Esophagus squamous epithelium (tissue), 5 donors: Measurements from ENCODE around the gene DGKD. TPM values are rescaled to one million over a fixed set of nuclear protein-coding genes. Genes with fewer than 3 reads are reported as not detected.
A peak's percentile ranks its signal among the peaks of the same experiment; 100 is the strongest.

Experiments used
- DNase-seq: peaks from one replicate; lab custom pipeline; 2025; lab: John Stamatoyannopoulos, UW
- H3K27ac ChIP-seq, 4 donors: fragments of 200-600 bp; sonication (generic); one replicate each; pipeline ENCODE4 v1.5.1; 2016 to 2019; ENCODE audit warnings: mild to moderate bottlenecking in 1 of 4
- H3K27me3 ChIP-seq, 4 donors: fragments of 200-600 bp; sonication (generic); 1 replicate in 3 of 4; 2 replicates in 1 of 4; pipeline versions ENCODE4 v1.5.1 to v1.6.0; 2017 to 2021; ENCODE audit warnings: antibody characterized with exemption in 1 of 4
- H3K36me3 ChIP-seq, 3 donors: fragments of 200-600 bp; sonication (generic); one replicate each; pipeline ENCODE4 v1.5.1; 2016 to 2019
- H3K4me1 ChIP-seq, 3 donors: fragments of 200-600 bp; sonication (generic); one replicate each; pipeline ENCODE4 v1.5.1; 2017 to 2019
- H3K4me3 ChIP-seq, 4 donors: fragments of 200-600 bp; sonication (generic); 1 replicate in 3 of 4; 2 replicates in 1 of 4; pipeline ENCODE4 v1.5.1; 2016 to 2019; ENCODE audit warnings: mild to moderate bottlenecking in 2 of 4, moderate library complexity in 1 of 4
- H3K9me3 ChIP-seq, 3 donors: fragments of 200-600 bp; sonication (generic); one replicate each; pipeline ENCODE4 v1.5.1; 2016 to 2019
- POLR2A ChIP-seq, 4 donors: fragments of 450-650 bp; IDR thresholded peaks; one replicate each; pipeline ENCODE4 v1.6.1; 2017; ENCODE audit warnings: antibody characterized with exemption in 4 of 4, mild to moderate bottlenecking in 4 of 4, moderate library complexity in 3 of 4
- WGBS, 2 donors: methylation state at CpG; one replicate each; pipeline ENCODE4 v1.1.5; 2018; 5-methylcytosine and 5-hydroxymethylcytosine counted together
- intact Hi-C: fragments of 100-400 bp; cut with DNase I; formaldehyde crosslinking; loops from one replicate; pipeline ENCODE4 v1.15.0; 2022
- total RNA-seq, 4 donors: library from RNA; depleted of rRNA; stranded (reverse); fragments of >200 nt; gene quantifications; one replicate each; pipeline ENCODE4 v1.1.0, GENCODE V29; 2016
- TF ChIP-seq, protein P1 (sequence below), 6 experiments: fragments of 450-650 bp in 4 of 6; fragments of 200-600 bp in 2 of 6; sonication (generic) in 2 of 6; IDR thresholded peaks; one replicate each; pipeline ENCODE4 v1.5.1; 2016 to 2019; ENCODE audit warnings: antibody characterized with exemption in 6 of 6, mild to moderate bottlenecking in 4 of 6, moderate library complexity in 4 of 6
- donor health status: DM: yes; HTN: yes; CAD: no.

DGKD gene
- total RNA-seq, 4 donors from 2014 or later = 2.3 to 10.9 (median 4.2) TPM

DNA sequence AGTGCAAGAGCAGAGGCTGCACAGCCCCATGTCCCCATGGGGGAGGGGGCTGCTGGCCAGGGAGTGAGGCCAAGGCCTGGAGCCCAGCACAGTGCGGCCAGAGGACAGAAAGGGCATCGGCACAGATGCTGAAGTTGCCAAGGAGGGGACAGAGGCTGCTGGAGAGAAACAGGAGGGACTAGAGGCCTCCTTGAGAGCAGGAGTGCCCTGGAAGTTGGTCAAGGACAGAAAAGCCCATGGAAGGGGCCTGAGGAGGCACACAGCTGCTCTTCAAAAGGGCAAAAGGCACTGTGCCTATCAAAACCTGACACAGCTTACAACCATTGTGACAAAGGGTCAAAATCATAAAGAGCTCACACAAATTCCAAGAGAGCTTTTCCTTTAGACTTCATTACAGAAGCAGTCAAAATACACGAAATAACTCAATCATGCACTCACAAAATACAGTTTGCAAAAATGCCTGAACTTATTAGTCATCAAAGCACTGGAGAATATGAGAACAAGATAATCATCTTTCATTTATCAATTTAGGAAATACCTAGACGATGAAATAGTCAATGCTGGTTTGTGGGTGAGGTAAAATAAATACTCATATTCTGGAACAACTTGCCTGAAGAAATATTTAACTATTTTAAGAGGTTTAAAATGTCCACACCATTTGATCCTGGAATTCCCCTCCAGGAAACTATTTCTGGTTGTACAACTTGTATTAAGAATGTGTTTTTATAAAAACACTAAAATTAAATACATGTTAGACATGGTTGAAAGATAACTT is 132.7 kb downstream of the DGKD start:
- Histone ChIP-seq H3K4me3 (no peak overlapping the region), H3K27ac (peak overlapping the region in 3 of 4 donors; percentile 60 to 77 (median 66)), H3K36me3 (peaks cover 0 to 53% (median 18%) of the 10 kb centered on the region in 3 donors), H3K27me3 (no peaks in the 10 kb centered on the region), H3K9me3 (no peaks in the 10 kb centered on the region), H3K4me1 (peaks cover 15 to 71% (median 49%) of the 10 kb centered on the region in 3 donors)
- intact Hi-C loops = no loop called here
- WGBS, 2 donors = 38 to 43% methylated on average over 4 of the region's 4 CpGs
- TF ChIP-seq, protein P1, sequence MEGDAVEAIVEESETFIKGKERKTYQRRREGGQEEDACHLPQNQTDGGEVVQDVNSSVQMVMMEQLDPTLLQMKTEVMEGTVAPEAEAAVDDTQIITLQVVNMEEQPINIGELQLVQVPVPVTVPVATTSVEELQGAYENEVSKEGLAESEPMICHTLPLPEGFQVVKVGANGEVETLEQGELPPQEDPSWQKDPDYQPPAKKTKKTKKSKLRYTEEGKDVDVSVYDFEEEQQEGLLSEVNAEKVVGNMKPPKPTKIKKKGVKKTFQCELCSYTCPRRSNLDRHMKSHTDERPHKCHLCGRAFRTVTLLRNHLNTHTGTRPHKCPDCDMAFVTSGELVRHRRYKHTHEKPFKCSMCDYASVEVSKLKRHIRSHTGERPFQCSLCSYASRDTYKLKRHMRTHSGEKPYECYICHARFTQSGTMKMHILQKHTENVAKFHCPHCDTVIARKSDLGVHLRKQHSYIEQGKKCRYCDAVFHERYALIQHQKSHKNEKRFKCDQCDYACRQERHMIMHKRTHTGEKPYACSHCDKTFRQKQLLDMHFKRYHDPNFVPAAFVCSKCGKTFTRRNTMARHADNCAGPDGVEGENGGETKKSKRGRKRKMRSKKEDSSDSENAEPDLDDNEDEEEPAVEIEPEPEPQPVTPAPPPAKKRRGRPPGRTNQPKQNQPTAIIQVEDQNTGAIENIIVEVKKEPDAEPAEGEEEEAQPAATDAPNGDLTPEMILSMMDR (IDR thresholded peaks at IDR 0.05) = no peak
- TF ChIP-seq POLR2A (IDR thresholded peaks at IDR 0.05) = no peak
- DNase-seq = no peak

DNA sequence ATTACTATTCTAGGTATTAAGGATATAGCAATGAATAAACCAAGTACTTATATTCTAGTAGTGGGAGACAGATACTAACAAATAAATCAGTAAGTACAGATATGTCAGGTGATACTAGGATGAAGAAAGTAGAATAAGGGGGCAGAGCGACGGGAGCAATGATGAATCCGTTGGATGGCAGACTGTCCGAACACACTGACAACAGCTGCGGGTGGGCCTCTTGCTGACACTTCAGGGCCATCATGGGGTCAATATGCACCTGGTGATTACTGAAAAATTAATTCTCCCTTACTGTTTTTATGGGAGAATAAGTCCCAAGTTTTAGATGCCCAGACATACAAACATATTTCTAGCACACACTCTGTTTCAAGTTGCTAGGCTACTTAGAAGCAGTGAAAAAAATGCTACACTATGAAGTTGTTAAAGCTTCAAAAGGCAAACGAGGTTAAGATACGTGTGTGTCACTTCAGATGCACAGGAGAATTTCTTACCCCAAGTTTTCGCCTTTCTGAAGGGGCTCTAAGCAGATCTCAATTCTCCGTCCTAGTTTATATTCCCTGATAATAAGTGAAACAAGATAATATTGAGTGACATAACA is 133.6 kb downstream of the DGKD start:
- H3K27ac ChIP-seq = peak overlapping the region in 2 of 4 donors; percentile 77 to 80
- WGBS, 2 donors = 68 to 79% methylated on average over 9 of the region's 9 CpGs
- DNase-seq = no peak
- H3K4me3 ChIP-seq = no peak overlapping the region
- no peaks in the 10 kb centered on the region for H3K27me3 ChIP-seq
- peaks cover 0 to 52% (median 18%) of the 10 kb centered on the region in 3 donors for H3K36me3 ChIP-seq
- intact Hi-C loops = no loop called here
- H3K4me1 ChIP-seq = peaks cover 15 to 71% (median 44%) of the 10 kb centered on the region in 3 donors
- no peaks in the 10 kb centered on the region for H3K9me3 ChIP-seq
- no peak for TF ChIP-seq POLR2A (IDR thresholded peaks at IDR 0.05)
- TF ChIP-seq, protein P1 (IDR thresholded peaks at IDR 0.05) = no peak

DNA sequence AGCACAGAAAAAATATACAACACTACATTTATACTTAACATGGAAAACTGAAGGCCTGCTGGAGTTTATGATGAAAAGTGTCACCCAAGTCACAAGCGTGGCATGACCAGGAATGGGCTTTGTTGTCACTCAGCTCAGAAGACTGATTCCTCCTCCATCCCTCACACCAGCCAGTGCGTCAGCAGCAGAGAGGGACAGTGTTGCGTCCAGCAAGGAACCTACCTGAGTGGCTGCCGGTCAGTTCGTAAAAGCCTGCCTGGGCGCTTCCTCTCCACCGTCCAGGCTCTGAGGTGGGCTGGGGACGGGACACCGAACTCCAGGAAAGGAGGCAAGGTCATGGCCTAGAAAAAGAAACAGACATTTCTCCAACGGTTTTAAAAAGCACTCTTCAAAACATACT is 134.8 kb downstream of the DGKD start:
- TF ChIP-seq, protein P1 (IDR thresholded peaks at IDR 0.05) = no peak
- no peak for TF ChIP-seq POLR2A (IDR thresholded peaks at IDR 0.05)
- peak overlapping the region; percentile 18 to 80 (median 67) for H3K27ac ChIP-seq
- peaks cover 15 to 73% (median 44%) of the 10 kb centered on the region in 3 donors for H3K4me1 ChIP-seq
- H3K9me3 ChIP-seq = no peaks in the 10 kb centered on the region
- no peak for DNase-seq
- H3K27me3 ChIP-seq = no peaks in the 10 kb centered on the region
- 75 to 85% methylated on average over 8 to 10 of the region's 10 CpGs for WGBS, 2 donors
- H3K36me3 ChIP-seq = peaks cover 0 to 41% (median 17%) of the 10 kb centered on the region in 3 donors
- intact Hi-C loops = no loop called here
- no peak overlapping the region for H3K4me3 ChIP-seq

DNA sequence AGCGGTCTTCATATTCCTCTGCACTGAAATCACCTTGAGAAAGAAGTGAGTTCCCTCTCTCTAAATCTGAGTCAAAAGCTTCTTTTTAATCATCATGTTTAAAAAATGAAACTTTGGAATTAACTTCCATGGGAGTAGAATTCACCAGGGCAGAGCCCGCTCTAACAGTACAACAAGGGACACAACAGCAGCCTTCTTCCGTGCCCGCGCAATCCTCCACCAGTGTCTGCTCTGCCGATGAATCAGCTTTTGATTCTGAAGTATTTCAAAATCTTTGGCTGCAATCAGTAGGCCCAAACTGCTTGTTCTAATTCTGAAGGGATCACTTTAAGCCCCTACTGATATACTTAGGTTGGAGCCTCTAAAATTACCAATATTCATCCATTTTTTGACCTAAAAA is 135.4 kb downstream of the DGKD start:
- intact Hi-C loops = no loop called here
- no peaks in the 10 kb centered on the region for H3K27me3 ChIP-seq
- H3K36me3 ChIP-seq = peaks cover 0 to 36% (median 12%) of the 10 kb centered on the region in 3 donors
- WGBS, 2 donors = 64 to 74% methylated on average over 6 of the region's 6 CpGs
- H3K4me1 ChIP-seq = peaks cover 15 to 73% (median 44%) of the 10 kb centered on the region in 3 donors
- TF ChIP-seq, protein P1 (IDR thresholded peaks at IDR 0.05) = no peak
- TF ChIP-seq POLR2A (IDR thresholded peaks at IDR 0.05) = no peak
- no peaks in the 10 kb centered on the region for H3K9me3 ChIP-seq
- H3K4me3 ChIP-seq = no peak overlapping the region
- peak overlapping the region in 3 of 4 donors; percentile 68 to 80 (median 77) for H3K27ac ChIP-seq
- DNase-seq = no peak

DNA sequence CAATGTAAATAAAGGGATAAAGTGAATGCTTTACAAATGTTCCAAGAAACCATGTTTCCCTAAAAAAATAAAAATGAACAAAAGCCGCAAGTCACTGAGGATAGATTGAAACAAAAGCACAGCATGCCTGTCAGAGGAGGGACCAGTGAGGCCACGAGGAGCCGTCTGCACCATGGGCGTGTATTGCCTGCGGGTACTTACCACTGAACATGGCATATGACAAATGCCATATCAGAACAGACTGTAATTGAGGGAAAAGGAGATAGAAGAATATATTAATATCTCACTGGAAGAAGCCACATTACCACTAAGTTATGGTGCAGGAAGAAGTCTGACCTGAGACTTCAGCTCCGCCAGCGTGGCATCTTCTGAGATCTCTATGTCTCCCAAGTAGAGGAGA is 136.5 kb downstream of the DGKD start:
- Histone ChIP-seq H3K27ac (peak overlapping the region; percentile 32 to 80 (median 72)), H3K4me3 (no peak overlapping the region), H3K4me1 (peaks cover 15 to 73% (median 44%) of the 10 kb centered on the region in 3 donors), H3K36me3 (peaks cover 0 to 32% (median 3%) of the 10 kb centered on the region in 3 donors), H3K9me3 (no peaks in the 10 kb centered on the region), H3K27me3 (no peaks in the 10 kb centered on the region)
- DNase-seq = no peak
- intact Hi-C loops = no loop called here
- TF ChIP-seq, protein P1 (IDR thresholded peaks at IDR 0.05) = no peak
- TF ChIP-seq POLR2A (IDR thresholded peaks at IDR 0.05) = no peak
- 28 to 58% methylated on average over 7 of the region's 7 CpGs for WGBS, 2 donors
